Subcutaneous adipose tissue (tissue), 4 donors: ENCODE results near the gene MFSD2B. TPM values are rescaled to one million over a fixed set of nuclear protein-coding genes. Genes with fewer than 3 reads are reported as not detected.

Experiments used
- total RNA-seq, 4 donors: library from RNA; depleted of rRNA; stranded (reverse); fragments of >200 nt; gene quantifications; one replicate each; pipeline ENCODE4 v1.1.0, GENCODE V29; 2016
- TF ChIP-seq, protein P1 (sequence below): fragments of 450-650 bp; IDR thresholded peaks from one replicate; pipeline ENCODE4 v1.5.1; 2016; ENCODE audit warnings: low read depth, mild to moderate bottlenecking, control low read depth, antibody characterized with exemption, moderate library complexity

Gene MFSD2B, protein sequence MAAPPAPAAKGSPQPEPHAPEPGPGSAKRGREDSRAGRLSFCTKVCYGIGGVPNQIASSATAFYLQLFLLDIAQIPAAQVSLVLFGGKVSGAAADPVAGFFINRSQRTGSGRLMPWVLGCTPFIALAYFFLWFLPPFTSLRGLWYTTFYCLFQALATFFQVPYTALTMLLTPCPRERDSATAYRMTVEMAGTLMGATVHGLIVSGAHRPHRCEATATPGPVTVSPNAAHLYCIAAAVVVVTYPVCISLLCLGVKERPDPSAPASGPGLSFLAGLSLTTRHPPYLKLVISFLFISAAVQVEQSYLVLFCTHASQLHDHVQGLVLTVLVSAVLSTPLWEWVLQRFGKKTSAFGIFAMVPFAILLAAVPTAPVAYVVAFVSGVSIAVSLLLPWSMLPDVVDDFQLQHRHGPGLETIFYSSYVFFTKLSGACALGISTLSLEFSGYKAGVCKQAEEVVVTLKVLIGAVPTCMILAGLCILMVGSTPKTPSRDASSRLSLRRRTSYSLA
- total RNA-seq: not detected

DNA sequence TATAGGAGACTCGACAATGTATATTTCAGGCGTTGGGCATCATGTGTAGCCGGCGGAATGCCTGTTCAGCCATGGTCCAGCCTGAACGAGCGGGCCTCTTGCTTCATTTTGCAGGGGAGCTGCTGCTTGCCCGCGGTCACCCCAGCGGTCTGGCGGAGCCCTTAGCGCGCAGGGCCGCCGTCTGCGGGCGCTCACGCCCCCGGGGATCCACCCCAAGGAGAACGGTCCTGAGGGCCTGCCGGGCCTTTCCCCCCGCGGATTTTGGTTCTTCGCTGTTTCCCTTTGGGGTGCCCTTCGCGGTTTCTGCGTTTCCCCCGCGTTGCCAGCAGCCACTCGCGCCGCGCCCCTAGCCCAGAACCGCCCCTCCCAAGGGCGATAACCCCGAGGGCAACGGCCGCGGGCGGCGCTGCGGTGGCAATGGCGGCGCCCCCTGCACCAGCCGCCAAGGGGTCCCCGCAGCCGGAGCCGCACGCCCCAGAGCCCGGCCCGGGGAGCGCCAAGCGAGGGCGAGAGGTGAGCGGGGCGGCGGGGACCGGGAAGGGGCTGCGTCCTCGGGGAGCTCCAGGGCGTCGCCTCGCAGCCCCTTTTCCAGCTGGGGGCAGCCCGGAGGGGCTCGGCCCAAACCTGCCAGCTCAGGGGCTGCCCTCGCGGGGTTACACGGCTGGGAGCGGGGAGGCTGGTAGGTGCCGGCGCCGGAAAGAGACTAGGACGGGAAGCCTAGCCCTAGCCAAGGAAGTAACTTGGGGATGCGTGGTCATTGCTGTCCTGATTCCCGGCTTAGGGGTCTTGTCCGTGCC lies at the start of gene MFSD2B:
TSS of gene MFSD2B (plus strand) at position 406 of the 797 bp plus-strand sequence. CDS start at position 418, 12 bp downstream.
- TF ChIP-seq, protein P1, sequence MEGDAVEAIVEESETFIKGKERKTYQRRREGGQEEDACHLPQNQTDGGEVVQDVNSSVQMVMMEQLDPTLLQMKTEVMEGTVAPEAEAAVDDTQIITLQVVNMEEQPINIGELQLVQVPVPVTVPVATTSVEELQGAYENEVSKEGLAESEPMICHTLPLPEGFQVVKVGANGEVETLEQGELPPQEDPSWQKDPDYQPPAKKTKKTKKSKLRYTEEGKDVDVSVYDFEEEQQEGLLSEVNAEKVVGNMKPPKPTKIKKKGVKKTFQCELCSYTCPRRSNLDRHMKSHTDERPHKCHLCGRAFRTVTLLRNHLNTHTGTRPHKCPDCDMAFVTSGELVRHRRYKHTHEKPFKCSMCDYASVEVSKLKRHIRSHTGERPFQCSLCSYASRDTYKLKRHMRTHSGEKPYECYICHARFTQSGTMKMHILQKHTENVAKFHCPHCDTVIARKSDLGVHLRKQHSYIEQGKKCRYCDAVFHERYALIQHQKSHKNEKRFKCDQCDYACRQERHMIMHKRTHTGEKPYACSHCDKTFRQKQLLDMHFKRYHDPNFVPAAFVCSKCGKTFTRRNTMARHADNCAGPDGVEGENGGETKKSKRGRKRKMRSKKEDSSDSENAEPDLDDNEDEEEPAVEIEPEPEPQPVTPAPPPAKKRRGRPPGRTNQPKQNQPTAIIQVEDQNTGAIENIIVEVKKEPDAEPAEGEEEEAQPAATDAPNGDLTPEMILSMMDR: no peak

DNA sequence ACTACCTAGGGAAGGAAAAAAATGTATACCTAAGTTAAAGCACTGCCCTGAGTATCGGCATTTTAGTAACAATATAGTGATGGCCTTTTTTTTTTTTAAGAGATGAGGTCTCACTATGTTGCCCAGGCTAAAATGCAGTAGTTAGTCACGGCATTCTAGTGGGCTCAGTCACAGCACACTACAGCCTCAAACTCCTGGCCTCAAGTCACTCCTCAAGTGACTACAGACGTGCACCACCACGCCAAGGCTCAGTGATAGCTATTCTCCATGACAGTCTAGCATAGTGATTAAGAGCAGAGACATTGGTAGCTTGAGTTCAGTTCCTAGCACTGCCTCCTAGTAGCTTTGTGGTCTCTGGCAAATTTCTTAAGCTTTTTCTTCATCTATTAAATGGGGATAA lies 42.0 kb upstream of the MFSD2B start:
- TF ChIP-seq, protein P1: no peak

- TF ChIP-seq, protein P1: no peak
Observed at GRCh38 chr2:23976883-23977282, 33.0 kb upstream of the MFSD2B start.

- TF ChIP-seq, protein P1: no peak
Observed at GRCh38 chr2:23988371-23988770, 21.5 kb upstream of the MFSD2B start.

GRCh38 chr2:23992931-23993330 lies 17.0 kb upstream of the MFSD2B start:
- TF ChIP-seq, protein P1: no peak

DNA sequence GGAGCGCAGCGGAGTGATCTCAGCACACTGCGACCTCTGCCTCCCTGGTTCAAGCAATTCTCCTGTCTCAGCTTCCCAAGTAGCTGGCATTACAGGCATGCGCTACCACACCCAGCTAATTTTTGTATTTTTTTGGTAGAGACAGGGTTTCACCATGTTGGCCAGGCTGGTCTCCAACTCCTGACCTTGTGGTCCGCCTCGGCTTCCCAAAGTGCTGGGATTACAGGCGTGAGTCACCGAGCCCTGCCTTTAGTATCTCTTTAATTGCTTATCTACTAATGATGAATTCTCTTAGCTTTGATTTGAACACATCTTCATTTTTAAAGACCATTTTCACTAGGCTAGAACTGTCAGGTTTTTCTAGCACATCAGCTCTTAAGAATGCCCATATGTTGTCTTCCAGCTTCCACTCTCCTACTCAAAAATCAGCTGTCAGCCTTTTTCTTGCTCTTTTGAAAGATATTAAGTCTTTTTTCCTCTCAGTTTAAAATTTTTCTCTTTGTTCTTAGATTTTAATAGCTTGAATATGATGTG lies 16.1 kb upstream of the MFSD2B start:
- TF ChIP-seq, protein P1: no peak

- TF ChIP-seq, protein P1: no peak
Observed at GRCh38 chr2:23994567-23994966, 15.3 kb upstream of the MFSD2B start.
